ENCODE results near the gene ADGRG2. TPM values are rescaled to one million over a fixed set of nuclear protein-coding genes. Genes with fewer than 3 reads are reported as not detected.

Gene ADGRG2
- total and polyA plus RNA-seq, 9 of the 15 experiments (the other 6 are each of a cell fraction or from before 2014, with no cell fraction given): 0.03 TPM; not detected in 8

GRCh38 chrX:18984381-18985185, 137.7 kb downstream of the ADGRG2 start (continued):
- TF ChIP-seq ETV1 (tag; conservative IDR thresholded peaks at IDR 0.05; ENCODE audit: low read depth) (peak; percentile 52), ARID2 (IDR thresholded peaks at IDR 0.05) (no peak), JUN (IDR thresholded peaks at IDR 0.05; ENCODE audit: borderline replicate concordance, low read depth, low read length) (no peak), JUN (CRISPR knock-in tag; IDR thresholded peaks at IDR 0.05; ENCODE audit: borderline replicate concordance) (no peak), KAT2B (IDR thresholded peaks at IDR 0.05; ENCODE audit: low read depth, low read length) (no peak), ZNF121 (CRISPR knock-in tag; conservative IDR thresholded peaks at IDR 0.05) (no peak), ZBTB1 (CRISPR knock-in tag; IDR thresholded peaks at IDR 0.05; ENCODE audit: borderline replicate concordance, low read depth) (no peak), SRSF1 (IDR thresholded peaks at IDR 0.05; ENCODE audit: low read depth, low read length) (no peak), SRSF9 (IDR thresholded peaks at IDR 0.05; ENCODE audit: borderline replicate concordance, low read depth, low read length) (no peak), ZNF12 (CRISPR knock-in tag; IDR thresholded peaks at IDR 0.05) (no peak), POLR3A (IDR thresholded peaks at IDR 0.05; ENCODE audit: borderline replicate concordance, extremely low read depth, insufficient read depth, insufficient read length) (no peak), IRF2 (CRISPR knock-in tag; IDR thresholded peaks at IDR 0.05) (no peak), ELF4 (CRISPR knock-in tag; IDR thresholded peaks at IDR 0.05) (no peak), BCL6 (CRISPR knock-in tag; IDR thresholded peaks at IDR 0.05) (no peak), E2F4 (CRISPR knock-in tag; IDR thresholded peaks at IDR 0.05; ENCODE audit: low read depth) (no peak)
- TF ChIP-seq, protein P1, sequence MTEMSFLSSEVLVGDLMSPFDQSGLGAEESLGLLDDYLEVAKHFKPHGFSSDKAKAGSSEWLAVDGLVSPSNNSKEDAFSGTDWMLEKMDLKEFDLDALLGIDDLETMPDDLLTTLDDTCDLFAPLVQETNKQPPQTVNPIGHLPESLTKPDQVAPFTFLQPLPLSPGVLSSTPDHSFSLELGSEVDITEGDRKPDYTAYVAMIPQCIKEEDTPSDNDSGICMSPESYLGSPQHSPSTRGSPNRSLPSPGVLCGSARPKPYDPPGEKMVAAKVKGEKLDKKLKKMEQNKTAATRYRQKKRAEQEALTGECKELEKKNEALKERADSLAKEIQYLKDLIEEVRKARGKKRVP (CRISPR knock-in tag; IDR thresholded peaks at IDR 0.05): no peak
- TF ChIP-seq, protein P2, sequence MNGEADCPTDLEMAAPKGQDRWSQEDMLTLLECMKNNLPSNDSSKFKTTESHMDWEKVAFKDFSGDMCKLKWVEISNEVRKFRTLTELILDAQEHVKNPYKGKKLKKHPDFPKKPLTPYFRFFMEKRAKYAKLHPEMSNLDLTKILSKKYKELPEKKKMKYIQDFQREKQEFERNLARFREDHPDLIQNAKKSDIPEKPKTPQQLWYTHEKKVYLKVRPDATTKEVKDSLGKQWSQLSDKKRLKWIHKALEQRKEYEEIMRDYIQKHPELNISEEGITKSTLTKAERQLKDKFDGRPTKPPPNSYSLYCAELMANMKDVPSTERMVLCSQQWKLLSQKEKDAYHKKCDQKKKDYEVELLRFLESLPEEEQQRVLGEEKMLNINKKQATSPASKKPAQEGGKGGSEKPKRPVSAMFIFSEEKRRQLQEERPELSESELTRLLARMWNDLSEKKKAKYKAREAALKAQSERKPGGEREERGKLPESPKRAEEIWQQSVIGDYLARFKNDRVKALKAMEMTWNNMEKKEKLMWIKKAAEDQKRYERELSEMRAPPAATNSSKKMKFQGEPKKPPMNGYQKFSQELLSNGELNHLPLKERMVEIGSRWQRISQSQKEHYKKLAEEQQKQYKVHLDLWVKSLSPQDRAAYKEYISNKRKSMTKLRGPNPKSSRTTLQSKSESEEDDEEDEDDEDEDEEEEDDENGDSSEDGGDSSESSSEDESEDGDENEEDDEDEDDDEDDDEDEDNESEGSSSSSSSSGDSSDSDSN (IDR thresholded peaks at IDR 0.05; ENCODE audit: borderline replicate concordance in 1 of 2, low read depth in 2 of 2, low read length in 2 of 2): no peak
- TF ChIP-seq, protein P3, sequence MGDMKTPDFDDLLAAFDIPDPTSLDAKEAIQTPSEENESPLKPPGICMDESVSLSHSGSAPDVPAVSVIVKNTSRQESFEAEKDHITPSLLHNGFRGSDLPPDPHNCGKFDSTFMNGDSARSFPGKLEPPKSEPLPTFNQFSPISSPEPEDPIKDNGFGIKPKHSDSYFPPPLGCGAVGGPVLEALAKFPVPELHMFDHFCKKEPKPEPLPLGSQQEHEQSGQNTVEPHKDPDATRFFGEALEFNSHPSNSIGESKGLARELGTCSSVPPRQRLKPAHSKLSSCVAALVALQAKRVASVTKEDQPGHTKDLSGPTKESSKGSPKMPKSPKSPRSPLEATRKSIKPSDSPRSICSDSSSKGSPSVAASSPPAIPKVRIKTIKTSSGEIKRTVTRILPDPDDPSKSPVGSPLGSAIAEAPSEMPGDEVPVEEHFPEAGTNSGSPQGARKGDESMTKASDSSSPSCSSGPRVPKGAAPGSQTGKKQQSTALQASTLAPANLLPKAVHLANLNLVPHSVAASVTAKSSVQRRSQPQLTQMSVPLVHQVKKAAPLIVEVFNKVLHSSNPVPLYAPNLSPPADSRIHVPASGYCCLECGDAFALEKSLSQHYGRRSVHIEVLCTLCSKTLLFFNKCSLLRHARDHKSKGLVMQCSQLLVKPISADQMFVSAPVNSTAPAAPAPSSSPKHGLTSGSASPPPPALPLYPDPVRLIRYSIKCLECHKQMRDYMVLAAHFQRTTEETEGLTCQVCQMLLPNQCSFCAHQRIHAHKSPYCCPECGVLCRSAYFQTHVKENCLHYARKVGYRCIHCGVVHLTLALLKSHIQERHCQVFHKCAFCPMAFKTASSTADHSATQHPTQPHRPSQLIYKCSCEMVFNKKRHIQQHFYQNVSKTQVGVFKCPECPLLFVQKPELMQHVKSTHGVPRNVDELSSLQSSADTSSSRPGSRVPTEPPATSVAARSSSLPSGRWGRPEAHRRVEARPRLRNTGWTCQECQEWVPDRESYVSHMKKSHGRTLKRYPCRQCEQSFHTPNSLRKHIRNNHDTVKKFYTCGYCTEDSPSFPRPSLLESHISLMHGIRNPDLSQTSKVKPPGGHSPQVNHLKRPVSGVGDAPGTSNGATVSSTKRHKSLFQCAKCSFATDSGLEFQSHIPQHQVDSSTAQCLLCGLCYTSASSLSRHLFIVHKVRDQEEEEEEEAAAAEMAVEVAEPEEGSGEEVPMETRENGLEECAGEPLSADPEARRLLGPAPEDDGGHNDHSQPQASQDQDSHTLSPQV (IDR thresholded peaks at IDR 0.05): no peak

Data from K562 (cell line).